ENCODE data around the gene XYLB.
"Not testable (repeated sequence)": the region's sequence is repeated elsewhere in the genome, so short reads cannot be mapped to it uniquely, and the experiment has no call there.

The XYLB gene

GRCh38 chr3:38397320-38397719 is 50.7 kb downstream of the XYLB start:
- no peak for DNase-seq

GRCh38 chr3:38401246-38401962 is 54.8 kb downstream of the XYLB start:
- no peak for DNase-seq

DNA sequence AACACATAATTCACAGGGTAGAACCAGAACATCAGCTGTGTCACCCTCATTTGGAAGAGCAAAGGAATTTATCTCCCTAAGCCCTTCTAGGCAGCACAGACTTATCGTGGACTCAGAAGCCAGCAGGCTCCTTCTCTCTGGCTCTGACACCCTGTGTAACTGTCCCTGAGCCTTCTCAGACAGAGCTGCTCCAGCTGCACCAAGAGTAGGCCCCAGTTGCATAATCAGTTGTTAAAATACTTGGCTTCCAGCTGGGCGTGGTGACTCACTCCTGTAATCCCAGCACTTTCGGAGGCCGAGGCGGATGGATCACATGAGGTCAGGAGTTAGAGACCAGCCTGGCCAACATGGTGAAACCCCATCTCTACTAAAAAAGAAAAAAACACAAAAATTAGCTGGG is 57.7 kb downstream of the XYLB start:
- DNase-seq = no peak

- no peak for DNase-seq
Observed at GRCh38 chr3:38411591-38411990, 65.0 kb downstream of the XYLB start.

- not testable (repeated sequence) for DNase-seq
Observed at GRCh38 chr3:38420758-38421157, 74.2 kb downstream of the XYLB start.

DNA sequence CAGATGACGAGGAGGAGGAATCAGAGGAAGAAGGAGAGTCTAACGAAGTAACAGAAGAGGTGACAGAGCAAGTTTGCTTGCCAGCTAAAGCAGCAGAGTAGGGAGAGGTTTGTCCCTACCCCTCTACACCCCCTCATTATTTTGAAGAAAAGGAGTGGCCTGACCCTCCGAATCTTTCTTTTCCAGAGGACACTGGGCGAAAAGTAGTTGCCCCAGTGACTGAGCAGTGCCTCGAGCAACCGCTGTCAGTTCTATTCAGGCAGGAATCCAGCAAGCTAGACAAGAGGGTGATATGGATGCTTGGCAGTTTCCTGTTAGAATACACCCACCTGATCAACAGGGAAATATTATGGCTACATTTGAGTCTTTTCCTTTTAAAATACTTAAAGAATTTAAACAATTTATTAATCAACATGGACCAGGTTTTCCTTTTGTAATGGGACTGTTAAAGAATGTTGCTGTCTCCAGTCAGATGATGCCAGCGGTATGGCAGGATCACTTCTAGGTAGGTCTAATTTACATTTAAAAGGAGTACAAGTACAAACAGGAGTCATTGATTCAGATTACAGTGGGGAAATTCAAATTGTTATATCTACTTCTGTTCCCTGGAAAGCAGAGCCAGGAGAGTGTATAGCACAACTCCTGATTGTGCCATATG is 75.2 kb downstream of the XYLB start:
- no peak for DNase-seq

DNA sequence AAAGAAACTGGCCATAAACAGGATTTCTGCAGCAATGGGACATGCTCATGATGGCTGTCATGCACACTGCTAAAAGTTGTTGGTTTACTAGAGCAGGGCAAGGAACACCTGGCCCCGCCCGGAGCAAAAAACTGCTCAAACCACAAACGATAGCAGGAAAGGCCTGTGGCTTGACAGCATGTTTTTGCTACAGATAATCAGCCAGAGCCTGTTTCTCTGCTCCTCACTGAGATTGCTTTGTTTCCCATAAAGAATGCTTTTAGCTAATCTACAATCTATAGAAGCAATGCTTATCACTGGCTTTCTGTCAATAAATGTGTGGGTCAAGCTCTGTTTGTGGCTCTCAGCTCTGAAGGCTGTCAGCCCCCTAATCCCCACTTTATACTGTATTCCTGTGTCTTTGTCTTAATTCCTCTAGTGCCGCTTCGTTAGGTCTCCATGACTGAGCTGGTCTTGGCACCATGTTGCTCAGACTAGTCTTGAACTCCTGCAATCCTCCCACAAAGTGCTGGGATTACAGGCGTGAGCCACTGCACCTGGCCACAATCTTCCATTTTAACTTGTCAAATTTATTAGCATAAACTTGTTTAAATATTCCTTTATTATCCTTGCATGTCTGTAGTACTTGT is 80.3 kb downstream of the XYLB start:
- not testable (repeated sequence) for DNase-seq

DNA sequence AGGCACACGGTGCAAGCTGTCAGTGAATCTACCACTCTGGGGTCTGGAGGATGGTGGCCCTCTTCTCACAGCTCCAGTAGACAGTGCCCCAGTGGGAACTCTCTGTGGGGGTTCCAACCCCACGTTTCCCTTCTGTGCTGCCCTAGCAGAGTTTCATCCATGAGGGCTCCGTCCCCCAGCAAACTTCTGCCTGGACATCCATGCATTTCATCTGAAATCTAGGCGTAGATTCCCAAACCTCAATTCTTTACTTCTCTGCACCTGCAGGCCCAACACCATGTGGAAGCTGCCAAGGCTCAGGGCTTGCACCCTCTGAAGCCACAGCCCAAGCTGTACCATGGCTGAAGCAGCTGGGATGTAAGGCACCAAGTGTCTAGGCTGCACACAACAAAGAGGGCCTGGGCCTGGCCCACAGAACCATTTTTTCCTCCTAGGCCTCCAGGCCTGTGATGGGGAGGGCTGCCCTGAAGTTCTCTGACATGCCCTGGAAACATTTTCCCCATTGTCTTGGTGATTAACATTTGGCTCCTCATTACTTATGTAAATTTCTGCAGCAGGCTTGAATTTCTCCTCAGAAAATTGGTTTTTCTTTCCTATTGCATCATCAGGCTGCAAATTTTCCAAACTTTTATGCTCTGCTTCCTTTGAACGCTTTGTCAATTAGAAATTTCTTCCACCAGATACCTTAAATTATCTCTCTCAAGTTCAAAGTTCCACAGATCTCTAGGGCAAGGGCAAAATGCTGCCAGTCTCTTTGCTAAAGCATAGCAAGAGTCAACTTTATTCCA is 86.5 kb downstream of the XYLB start:
- not testable (repeated sequence) for DNase-seq

GRCh38 chr3:38433661-38434060 is 87.1 kb downstream of the XYLB start:
- not testable (repeated sequence) for DNase-seq

GRCh38 chr3:38438436-38439069 is 92.0 kb downstream of the XYLB start:
- not testable (repeated sequence) for DNase-seq

- DNase-seq = not testable (repeated sequence)
Observed at GRCh38 chr3:38443205-38443604, 96.6 kb downstream of the XYLB start.

DNA sequence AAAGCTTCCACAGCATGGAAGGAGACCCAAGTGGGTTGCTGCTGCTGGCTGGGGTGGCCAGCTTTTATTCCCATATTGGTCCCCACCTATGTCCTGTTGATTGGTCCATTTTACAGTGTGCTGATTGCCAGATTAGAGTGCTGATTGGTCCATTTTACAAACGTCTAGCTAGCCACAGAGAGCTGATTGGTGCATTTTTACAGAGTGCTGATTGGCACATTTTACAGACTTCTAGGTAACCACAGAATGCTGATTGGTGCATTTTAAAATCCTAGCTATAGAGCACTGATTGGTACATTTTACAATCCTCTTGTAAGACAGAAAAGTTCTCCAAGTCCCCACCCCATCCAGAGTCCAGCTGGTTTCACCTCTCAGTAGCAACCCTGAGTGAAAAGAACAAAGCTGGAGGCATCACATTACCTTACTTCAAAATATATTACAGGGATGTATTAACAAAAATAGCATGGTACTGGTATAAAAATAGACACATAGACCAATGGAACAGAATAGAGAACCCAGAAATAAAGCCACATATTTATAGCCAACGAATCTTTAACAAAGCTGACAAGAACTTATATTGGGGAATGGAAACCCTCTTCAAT is 99.6 kb downstream of the XYLB start:
- no peak for DNase-seq

GRCh38 chr3:38446812-38447211 is 100.2 kb downstream of the XYLB start:
- no peak for DNase-seq

DNA sequence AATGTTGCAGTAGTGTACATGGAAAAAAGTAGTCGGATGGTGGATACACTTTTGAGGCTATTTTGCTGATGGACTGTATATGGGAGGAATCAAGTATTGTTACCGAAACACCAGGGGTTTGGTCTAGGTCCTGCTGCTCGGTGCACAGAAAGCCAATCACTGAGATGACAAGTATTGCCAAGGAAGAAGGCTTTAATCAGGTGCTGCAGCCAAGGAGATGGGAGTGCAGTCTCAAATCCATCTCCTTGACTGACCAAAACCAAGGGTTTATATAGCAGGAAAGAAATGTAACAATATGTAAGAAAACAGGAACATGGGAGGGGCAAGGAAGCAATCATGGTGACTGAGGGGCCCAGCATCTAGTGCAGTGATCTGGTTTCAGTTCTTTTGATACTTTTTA is 104.3 kb downstream of the XYLB start:
- no peak for DNase-seq

GRCh38 chr3:38453075-38453912 is 106.7 kb downstream of the XYLB start, which contains the start of gene ACVR2B:
Gene ACVR2B (plus strand): TSS chr3:38453890. CDS start chr3:38454323, 433 bp downstream.
- DNase-seq = peak; percentile 62 to 76

- no peak for DNase-seq
Observed at GRCh38 chr3:38453913-38454177, 107.3 kb downstream of the XYLB start.

DNA sequence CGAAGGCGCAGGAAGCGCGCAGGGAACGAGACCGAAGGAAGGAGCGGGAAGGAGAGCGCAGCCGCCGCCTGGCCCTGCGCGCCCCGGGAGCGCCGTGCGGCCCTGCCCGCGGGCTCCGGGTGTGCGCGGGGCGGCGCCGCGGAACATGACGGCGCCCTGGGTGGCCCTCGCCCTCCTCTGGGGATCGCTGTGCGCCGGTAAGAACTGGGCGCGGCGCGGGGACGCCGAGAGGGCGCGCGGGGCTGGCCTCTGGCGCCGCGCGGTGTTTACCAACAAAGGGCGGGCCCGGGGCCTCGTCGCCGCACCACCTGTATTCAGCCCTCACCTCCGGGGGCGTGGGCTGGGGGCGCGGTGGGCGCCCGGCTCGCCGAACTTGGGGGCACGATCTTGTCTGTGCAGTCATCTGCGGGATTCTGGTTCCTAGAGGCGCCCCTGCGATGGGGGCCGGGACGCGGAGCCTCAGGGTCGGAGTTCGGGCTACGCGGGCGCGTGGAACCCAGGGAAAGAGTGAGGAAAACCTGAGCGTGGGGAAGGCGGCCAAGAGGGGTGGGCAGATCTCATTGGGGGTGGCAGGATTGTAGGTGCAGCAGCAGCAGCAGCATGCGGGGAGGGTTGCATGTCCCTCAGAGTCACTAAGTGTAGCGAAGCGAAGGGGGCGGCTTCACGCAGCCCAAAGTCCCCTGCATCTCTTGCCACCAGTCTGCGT is 107.7 kb downstream of the XYLB start:
- DNase-seq = peak; percentile 3 to 29

DNA sequence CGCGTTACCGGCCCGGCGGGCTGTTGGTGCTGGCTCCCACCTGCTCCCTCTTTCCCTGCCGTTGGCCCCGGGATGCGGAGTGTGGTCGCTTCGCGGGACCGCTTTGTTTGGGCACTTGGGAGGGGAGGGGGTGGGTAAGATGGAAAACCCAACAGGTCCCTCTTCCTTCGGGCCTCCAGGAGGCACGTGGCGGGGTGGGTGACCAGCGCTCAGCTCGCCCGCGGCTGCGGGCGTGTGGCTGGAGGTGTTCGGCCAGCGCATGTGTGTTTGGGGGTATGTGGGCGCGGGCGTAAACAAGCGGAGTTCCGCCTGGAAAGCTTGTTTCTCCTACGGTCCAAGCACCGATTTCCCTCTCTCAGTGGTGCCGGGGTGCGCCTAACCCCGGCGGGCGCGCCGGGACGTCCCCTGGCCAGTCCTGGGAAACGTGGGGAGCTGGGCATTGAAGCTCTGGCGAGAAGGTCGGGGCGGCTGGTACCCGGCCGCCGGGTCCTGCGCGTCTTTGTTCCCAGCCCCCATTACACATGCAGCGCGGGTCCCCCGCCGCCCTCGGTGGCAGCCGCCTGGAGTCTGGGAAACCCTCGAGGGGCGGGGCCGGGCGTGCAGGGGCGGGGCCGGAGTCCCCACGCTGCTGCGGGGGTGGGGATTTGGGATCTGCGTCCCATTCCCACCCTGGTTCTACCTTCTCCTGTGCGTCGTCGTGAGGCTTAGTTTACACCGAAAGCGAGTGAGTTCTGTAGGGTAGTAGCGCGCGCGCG is 108.5 kb downstream of the XYLB start:
- DNase-seq = peak; percentile 76 to 86

- DNase-seq = no peak
Observed at GRCh38 chr3:38455639-38456430, 109.2 kb downstream of the XYLB start.
